Retina (tissue), 1 donor: Measurements from ENCODE around the gene CCDC146.
A peak's percentile ranks its signal among the peaks of the same experiment; 100 is the strongest.
"Not testable (repeated sequence)": the region's sequence is repeated elsewhere in the genome, so short reads cannot be mapped to it uniquely, and the experiment has no call there.

Experiments used
- DNase-seq: peaks from one replicate; pipeline ENCODE4 v3.0.0-alpha.2; 2016

The CCDC146 gene, protein sequence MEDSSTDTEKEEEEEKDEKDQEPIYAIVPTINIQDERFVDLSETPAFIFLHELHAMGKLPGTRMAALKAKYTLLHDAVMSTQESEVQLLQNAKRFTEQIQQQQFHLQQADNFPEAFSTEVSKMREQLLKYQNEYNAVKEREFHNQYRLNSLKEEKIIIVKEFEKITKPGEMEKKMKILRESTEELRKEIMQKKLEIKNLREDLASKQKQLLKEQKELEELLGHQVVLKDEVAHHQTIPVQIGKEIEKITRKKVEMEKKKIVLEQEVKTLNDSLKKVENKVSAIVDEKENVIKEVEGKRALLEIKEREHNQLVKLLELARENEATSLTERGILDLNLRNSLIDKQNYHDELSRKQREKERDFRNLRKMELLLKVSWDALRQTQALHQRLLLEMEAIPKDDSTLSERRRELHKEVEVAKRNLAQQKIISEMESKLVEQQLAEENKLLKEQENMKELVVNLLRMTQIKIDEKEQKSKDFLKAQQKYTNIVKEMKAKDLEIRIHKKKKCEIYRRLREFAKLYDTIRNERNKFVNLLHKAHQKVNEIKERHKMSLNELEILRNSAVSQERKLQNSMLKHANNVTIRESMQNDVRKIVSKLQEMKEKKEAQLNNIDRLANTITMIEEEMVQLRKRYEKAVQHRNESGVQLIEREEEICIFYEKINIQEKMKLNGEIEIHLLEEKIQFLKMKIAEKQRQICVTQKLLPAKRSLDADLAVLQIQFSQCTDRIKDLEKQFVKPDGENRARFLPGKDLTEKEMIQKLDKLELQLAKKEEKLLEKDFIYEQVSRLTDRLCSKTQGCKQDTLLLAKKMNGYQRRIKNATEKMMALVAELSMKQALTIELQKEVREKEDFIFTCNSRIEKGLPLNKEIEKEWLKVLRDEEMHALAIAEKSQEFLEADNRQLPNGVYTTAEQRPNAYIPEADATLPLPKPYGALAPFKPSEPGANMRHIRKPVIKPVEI

DNA sequence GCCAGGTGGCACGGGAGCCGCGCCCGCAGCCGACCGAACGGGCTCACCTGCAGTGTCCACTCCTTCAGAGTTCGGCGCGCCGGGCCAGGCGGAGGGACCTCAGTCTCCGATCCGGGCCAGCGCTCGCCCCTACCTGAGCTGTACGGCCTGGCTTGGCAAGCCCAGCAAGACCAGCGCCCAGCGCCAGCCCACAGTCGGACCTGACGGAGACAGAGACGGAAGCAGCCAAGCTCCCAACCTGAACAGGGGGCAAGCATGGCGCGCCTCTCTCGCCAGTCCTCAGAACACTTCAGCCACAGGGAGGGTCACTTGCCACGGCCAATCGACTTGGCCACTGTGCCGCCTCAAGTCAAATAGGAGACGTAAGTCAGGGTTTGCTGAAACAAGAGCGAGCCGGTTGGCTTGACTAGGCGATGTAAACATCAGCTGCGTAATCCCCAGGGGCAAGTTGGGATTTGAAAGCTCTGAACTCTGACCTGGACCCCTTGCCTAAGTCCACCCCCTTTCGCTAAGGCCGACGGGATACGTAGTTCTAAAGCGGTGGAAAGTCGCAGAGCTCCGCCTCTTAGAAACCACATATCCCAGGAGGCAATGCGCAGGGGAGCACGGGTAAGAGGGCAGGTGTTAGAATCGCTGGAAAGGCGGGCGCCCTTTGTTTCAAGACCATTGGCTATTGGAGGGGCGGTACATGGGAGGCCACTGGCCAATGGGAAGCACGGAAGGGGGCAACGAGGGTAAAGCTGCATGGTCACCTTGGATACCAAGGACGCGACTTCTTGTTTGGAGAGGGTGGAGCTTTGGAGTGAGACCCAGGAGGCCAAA is at the start of gene CCDC146:
TSS of gene CCDC146 (plus strand) at position 756 of the 822 bp plus-strand sequence. CDS start 45,054 bp downstream, outside the sequence.
- DNase-seq = peak; percentile 99

DNA sequence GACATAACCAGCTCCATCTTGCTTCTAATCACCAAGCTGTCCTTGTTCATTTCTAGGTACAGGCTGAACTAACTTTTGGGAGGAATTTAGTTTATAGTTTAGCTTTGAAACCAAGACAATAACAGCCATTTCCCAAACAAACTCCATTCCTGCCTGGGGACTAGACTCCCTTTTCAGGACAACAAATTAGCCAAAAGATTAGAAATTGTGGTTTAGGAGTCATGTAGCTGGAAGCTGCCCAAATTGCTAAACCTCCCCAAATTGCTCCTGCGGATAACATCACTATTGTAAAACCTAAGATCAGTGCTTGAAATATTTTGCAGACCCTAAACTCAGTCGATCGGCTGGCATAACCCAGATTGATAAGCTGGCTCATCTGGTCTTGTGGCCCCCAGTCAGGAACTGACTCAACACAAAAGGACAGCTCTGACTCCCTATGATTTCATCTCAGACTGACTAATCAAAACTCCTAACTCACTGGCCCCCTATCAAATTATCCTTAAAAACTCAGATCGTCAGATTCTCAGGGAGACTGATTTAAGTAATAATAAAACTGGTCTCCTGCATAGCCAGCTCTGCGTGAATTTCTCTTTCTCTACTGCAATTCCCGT is 47.5 kb upstream of the CCDC146 start:
- not testable (repeated sequence) for DNase-seq

DNA sequence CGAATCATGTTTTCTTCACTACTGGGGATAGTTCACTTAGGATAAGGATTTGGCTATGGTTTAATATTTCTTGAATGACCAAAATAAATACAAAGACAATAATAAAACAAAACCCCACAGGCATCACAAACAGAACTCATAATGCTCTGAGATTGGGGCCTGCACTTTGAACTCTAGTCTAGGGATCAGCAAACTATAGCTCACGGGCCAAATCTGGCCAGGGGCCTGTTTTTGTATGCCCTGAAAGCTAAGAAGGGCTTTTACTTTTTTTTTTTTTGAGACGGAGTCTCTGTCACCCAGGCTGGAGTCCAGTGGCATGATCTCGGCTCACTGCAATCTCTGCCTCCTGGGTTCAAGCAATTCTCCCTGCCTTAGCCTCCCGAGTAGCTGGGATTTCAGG is 45.4 kb upstream of the CCDC146 start:
- not testable (repeated sequence) for DNase-seq

DNA sequence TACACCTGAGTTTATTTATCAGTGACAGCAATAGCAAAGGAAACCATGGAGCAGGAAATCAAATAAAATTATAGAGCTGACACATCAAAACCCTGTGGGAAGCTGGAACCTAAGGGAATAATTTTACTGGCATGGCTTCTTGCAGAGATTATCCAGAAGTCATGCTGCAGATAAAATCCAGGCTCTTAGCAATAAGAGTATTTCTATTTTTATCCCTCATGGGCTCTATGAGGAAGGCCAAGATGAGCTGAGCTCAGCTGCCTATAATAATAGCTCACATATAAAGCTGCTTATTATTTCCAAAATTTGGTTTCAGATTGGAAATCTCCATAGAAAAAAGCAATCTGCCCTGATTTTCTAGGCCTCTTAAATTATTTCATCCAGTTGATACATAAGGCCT is 43.3 kb upstream of the CCDC146 start:
- DNase-seq = not testable (repeated sequence)

DNA sequence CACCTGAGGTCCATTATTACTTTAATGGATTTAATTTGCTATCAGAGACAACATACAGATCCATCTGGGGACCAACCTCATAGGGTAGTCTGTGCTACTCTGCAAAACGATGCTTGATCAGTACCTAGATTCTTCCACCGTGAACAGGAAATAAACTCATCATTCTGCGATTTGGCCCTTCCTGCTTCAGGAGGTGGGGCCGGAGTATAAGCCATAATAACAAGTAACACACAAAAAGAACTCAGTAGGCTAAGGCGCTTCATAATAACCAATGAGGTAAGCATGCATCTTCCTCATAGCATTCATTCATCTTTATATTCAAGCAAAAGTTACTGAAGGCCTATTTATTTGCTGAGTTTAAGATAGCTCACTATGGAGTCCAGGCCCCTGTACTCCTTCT is 42.8 kb upstream of the CCDC146 start:
- not testable (repeated sequence) for DNase-seq

DNA sequence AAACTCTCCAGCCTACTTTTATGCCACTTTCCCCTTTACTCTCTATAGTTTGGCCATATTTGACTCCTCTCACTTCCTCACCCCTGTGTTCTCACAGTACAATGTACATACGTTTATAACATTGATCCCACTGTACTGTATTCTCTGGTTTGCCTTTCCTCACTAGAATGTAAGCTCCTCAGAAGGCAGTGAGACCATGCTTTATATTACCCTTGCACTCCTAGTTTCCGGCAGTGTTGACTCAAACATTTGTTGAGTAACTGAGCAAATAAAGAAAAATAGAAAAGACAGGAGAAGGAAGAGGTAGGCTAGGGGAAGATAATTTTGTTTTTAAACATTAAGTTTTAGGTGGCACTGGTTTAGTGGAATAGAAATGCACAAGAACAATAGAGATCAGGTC is 42.2 kb upstream of the CCDC146 start:
- not testable (repeated sequence) for DNase-seq

DNA sequence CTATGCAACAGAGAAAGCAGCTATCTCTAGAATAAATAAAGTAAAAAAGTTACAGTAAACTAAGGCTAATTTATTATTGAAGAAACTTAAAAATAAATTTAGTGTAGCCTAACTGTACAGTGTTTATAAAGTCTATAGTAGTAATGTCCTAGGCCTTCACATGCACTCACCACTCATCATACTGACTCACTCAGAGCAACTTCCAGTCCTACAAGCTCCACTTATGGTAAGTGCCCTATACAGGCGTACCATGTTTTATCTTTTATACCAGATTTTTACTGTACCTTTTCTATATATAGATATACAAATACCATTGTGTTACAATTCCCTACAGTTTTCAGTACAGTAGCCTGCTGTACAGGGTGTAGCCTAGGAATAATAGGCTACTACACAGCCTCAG is 40.2 kb upstream of the CCDC146 start:
- DNase-seq = not testable (repeated sequence)

DNA sequence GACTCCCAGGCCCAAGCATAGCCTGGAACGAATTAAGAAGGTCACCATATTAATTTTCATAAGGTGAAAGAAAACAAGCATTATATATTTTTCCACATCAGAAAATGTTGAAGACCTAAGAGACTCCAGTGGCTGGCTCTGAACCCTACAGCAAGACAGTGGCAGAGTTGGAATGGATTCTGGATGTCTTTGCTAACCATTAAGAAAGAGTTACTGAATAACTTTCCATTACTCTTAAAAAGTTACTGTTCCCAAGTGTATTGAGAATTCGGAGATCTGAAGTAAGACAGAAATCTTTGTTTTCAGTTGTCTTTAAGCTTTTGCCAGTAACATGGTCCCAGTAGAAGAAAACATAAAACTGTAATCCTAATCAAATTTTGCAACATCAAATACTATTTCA is 30.1 kb upstream of the CCDC146 start:
- not testable (repeated sequence) for DNase-seq

DNA sequence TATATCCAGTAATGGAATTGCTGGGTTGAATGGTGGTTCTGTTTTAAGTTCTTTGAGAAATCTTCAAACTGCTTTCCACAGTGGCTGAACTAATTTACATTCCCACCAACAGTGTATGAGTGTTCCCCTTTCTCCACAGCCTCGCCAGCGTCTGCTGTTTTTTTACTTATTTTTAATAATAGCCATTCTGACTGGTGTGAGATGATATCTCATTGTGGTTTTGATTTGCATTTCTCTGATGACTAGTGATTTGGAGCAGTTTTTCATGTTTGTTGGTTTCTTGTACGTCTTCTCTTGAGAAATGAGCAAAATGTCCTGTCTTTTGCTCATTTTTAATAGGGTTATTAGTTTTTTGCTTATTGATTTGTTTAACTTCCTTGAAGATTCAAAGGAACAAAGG is 21.9 kb upstream of the CCDC146 start:
- not testable (repeated sequence) for DNase-seq

DNA sequence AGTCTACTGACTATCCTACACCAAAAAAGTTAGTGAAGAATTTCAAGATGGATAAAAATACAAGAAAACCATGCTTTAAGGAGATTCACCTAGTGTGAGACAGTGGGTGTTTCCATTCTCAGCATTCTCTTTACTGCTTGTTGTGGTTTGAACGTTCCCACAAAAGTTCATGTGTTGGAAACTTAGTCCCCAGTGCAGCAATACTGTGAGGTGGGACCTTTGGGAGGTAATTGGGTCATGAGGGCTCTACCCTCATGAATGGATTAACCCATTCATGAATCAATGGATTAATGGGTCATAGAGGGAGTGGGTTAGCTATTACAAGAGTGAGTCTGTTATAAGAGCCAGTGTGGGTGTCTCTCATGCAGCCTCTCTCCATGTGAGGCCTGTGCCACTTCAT is 21.2 kb upstream of the CCDC146 start:
- not testable (repeated sequence) for DNase-seq

DNA sequence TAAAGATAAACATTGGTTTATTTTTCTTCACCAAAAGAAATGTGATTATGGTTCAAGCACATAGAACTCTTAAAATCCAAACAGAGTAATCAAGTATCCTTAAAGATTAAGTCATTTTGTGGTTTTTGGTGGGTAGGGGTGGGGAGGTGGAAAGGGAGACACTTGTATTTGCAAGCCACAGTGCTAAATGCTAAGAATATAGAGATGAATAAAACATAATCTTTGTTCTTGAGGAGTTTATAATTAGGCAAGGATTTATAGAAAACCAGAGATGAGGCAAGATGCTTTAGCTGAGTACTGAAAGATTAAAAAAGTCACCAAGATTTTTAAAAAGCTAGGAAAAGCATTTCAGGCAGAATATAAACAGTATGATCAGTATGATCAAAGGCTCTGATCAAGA is 19.7 kb upstream of the CCDC146 start:
- not testable (repeated sequence) for DNase-seq

DNA sequence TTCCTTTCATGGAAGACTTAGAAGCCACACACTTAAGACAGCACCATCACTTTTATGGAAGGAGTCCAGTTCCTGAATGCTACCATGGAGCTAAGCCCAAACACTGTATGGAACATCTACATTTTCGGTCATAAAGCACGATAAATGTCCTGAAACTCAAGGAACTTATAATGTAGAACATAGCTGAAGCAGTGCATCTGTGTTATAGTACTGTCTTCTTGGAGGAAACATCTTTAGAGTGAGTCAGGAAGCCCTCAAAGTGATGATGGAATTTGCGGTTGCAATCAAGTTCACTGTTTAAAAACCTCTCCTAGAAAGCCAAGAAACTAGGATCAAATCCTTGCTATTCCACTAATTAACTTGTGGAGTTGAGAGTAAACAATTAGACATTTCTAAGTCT is 16.5 kb upstream of the CCDC146 start:
- not testable (repeated sequence) for DNase-seq

DNA sequence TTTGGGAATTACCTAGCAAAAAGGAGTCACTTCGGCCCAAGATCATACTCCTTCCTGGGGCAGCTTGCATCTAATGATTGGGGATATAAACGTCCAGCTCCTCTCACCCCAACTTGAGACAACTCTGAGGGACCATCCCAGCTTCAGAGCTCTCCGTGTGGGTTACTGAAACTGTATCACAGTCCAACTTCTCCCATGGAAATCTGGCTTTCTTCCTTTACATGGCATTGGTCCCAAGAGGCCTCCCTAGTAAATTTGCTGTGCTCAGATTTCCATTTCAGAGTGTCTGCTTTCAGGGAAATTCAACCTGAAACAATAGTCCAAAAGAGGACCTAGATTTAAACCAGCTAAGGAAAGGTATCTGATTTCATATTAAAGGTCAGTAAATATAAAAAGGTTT is 14.8 kb upstream of the CCDC146 start:
- DNase-seq = not testable (repeated sequence)

DNA sequence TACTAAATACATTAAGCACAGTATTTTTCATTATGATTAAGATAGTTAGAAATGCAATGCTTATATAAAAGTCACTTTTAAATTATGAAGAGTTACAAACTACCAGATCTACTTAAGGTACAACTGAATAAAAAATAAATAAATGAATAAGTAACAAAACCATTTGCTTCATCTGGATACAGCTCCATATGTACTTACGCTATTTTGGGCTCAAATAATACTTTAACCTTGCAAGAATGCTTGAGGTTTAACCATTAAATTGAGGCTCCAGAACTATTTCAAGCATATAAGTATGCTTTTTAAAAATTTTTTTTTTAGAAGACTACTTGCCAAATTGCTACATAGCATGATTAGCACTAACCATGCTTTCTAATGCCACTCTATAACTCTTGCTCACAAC is 14.1 kb upstream of the CCDC146 start:
- DNase-seq = not testable (repeated sequence)

DNA sequence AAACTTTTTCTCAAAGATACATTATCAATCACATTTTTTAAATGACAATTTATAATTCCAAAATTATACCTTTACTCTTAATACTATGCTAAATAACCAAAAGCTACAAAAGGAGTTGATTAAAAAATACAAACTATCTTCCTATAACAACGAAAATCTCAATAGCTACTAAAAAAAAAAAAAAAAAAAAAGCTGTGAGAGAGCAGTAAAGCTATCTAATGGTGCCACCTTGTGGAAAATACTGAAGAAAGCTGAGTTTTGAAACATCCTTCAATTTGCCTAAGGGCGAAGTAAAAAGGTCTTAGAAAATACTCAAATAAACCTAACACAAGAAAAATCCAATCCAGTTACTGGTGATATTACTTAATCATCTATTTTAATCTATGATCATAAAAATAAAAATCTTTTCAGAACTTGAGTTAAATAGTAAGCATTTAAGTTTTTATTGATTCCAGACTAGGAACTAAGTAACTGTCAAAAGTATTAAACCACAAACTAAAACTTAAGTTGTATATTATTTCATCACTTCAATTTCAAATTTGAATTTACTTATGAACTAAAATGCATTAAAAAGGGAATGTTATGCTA is 9.6 kb upstream of the CCDC146 start:
- peak; percentile 3 for DNase-seq

DNA sequence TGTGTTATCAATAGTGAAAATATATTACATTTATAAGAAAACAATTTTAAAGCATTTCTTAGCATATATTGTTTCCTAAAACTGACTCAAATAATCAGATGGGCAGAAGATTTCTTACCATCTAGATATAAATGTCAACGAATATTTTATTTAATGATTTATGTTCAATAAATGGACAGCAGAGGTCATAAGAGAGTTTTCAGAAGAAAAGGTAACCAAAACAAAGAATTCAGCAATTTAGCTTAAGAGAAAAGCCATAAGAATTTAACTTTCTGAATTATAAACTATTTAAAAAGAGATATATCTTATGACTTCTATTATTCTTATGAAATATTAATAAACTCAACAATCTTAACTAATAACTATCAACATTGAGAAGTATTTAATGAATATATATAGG is 3.1 kb downstream of the CCDC146 start:
- not testable (repeated sequence) for DNase-seq

DNA sequence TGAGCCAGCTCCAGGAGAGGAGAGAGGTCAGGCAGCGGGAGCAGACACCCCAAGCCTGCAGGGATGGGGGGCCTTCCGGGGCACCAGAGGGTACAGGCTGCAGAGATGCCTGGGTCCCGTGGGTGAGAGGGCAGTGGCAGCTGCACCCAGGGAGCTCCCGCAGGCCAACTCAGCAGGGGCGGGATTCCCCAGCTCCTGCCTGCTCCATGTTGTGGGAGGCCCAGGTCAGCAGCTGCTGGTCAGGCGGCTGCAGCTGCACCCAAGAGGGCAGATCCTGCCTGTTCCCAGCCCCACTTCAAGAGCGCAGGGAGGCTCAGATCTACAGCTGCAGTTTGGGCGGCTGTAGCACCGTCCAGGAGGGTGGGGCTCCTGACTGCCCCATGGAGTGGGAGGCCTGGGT is 4.6 kb downstream of the CCDC146 start:
- DNase-seq = not testable (repeated sequence)

DNA sequence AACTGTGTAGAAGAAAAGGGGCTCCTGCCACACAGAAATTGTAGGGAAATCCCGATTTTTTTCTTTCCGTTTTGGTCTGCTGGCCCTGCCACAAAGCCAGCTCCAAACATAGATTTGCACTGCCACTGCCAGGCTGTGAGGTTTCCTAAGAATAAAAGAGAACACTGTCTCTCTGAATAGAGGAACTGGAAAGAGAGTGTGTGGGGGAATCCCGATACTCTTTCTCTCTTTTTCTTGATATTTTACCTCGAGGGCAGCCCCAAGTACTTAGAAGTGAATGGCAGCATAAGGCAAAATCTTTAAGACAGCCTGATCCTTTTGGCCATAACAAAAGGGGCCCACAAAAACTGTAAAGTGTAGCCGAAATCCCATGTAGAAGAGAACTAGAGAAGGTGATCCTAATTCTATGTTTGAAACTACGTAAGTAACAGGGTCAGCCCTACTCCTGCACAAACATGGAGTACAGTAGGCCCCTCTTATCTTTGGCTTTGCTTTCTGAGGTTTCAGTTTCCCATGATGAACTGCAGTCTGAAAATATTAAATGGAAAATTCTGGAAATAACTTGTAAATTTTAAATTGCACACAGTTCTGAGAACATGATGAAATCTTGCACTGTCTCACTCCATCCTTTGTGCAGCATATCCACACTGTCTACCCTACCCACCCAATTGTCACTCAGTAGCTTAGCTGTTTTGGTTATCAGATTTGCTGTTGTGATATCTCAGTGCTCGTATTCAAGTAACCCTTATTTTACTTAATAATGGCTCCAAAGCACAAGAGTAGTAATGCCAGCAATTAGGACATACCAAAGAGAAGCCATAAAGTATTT is 6.4 kb downstream of the CCDC146 start:
- DNase-seq = not testable (repeated sequence)

DNA sequence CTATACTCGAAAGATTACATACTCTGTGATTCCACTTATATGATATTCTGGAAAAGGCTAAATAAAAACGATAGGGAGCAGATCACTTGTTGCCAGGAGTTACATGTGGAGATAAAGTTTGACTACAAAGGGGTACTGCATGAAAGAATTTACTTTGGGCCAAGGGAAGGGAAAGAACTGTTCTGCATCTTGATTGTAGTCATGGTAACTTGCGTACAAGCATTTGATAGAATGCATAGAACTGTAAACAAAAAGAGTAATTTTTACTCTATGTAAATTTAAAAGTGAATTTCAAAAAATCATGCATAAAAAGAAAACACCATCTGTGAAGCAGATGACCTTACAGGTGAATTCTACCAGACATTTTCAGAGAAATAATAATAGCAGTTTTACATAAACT is 9.4 kb downstream of the CCDC146 start:
- DNase-seq = not testable (repeated sequence)

DNA sequence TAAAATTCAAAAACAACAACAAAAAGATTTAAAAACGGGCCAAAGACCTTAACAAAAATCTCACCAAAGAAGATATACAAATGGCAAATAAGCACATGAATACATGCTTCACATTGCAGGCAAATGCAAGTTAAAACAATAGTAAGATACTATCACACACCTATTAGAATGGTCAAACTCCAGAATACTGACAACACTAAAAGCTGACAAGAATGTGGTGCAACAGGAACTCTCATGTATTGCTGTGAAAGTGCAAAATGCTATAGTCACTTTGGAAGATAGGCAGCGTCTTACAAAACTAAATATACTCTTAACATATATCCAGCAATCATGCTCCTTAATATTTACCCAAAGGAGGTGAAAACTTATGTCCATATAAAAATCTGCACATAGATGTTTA is 16.3 kb downstream of the CCDC146 start:
- not testable (repeated sequence) for DNase-seq

DNA sequence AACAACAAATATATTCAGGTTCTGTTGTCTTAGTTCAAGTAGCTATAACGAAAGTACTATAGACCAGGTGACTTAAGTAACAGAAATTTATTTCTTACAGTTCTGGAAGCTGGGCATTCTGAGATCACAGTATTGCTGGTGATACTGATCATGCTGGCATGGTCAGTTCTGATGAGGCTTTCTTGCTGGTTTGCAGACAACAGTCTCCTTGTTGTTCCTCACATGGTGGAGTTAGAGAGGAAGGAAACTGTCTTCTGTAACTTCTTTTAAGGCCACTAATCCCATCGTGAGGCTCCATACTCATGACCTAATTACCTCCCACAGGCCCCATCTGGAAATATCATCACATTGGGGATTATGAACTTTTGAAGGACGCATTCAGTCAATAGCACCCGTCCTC is 17.9 kb downstream of the CCDC146 start:
- not testable (repeated sequence) for DNase-seq
